ENCODE data around the gene NBL1. TPM values are rescaled to one million over a fixed set of nuclear protein-coding genes. Genes with fewer than 3 reads are reported as not detected.
A peak's percentile ranks its signal among the peaks of the same experiment; 100 is the strongest.

NBL1 gene
- total RNA-seq, 1 donor from 2014 or later: 7.8 TPM

GRCh38 chr1:19694298-19694697 is 50.2 kb downstream of the NBL1 start:
- no peaks in the 10 kb centered on the region for H3K27me3 Mint-ChIP-seq (ENCODE audit: low read depth)
- no peak for DNase-seq (ENCODE audit: low read depth, low spot score)
- TF ChIP-seq CTCF (conservative IDR thresholded peaks at IDR 0.05): no peak
- no peaks in the 10 kb centered on the region for H3K4me1 Mint-ChIP-seq
- H3K4me3 Mint-ChIP-seq: no peak overlapping the region
- H3K9me3 Mint-ChIP-seq: no peaks in the 10 kb centered on the region
- no peak overlapping the region for H3K27ac Mint-ChIP-seq (ENCODE audit: unreplicated experiment)
- no peaks in the 10 kb centered on the region for H3K36me3 Mint-ChIP-seq (ENCODE audit: low read depth)

GRCh38 chr1:19695772-19696171 is 51.7 kb downstream of the NBL1 start:
- H3K4me1 Mint-ChIP-seq: no peaks in the 10 kb centered on the region
- no peak overlapping the region for H3K4me3 Mint-ChIP-seq
- no peaks in the 10 kb centered on the region for H3K27me3 Mint-ChIP-seq (ENCODE audit: low read depth)
- H3K36me3 Mint-ChIP-seq (ENCODE audit: low read depth): no peaks in the 10 kb centered on the region
- H3K9me3 Mint-ChIP-seq: no peaks in the 10 kb centered on the region
- no peak for TF ChIP-seq CTCF (conservative IDR thresholded peaks at IDR 0.05)
- no peak for DNase-seq (ENCODE audit: low read depth, low spot score)
- no peak overlapping the region for H3K27ac Mint-ChIP-seq (ENCODE audit: unreplicated experiment)

- Mint-ChIP-seq H3K27me3 (ENCODE audit: low read depth) (no peaks in the 10 kb centered on the region), H3K4me3 (no peak overlapping the region), H3K9me3 (no peaks in the 10 kb centered on the region), H3K27ac (ENCODE audit: unreplicated experiment) (no peak overlapping the region), H3K4me1 (no peaks in the 10 kb centered on the region), H3K36me3 (ENCODE audit: low read depth) (no peaks in the 10 kb centered on the region)
- TF ChIP-seq CTCF (conservative IDR thresholded peaks at IDR 0.05): no peak
- no peak for DNase-seq (ENCODE audit: low read depth, low spot score)
Measured at GRCh38 chr1:19696820-19697219, 52.7 kb downstream of the NBL1 start.

GRCh38 chr1:19698181-19698580 is 54.1 kb downstream of the NBL1 start:
- H3K9me3 Mint-ChIP-seq: no peaks in the 10 kb centered on the region
- no peak for TF ChIP-seq CTCF (conservative IDR thresholded peaks at IDR 0.05)
- no peaks in the 10 kb centered on the region for H3K27me3 Mint-ChIP-seq (ENCODE audit: low read depth)
- H3K36me3 Mint-ChIP-seq (ENCODE audit: low read depth): no peaks in the 10 kb centered on the region
- H3K27ac Mint-ChIP-seq (ENCODE audit: unreplicated experiment): no peak overlapping the region
- no peak overlapping the region for H3K4me3 Mint-ChIP-seq
- H3K4me1 Mint-ChIP-seq: no peaks in the 10 kb centered on the region
- no peak for DNase-seq (ENCODE audit: low read depth, low spot score)

- no peak overlapping the region for H3K4me3 Mint-ChIP-seq
- no peak for TF ChIP-seq CTCF (conservative IDR thresholded peaks at IDR 0.05)
- peaks cover 12% of the 10 kb centered on the region for H3K4me1 Mint-ChIP-seq
- no peaks in the 10 kb centered on the region for H3K36me3 Mint-ChIP-seq (ENCODE audit: low read depth)
- no peaks in the 10 kb centered on the region for H3K9me3 Mint-ChIP-seq
- peaks cover 3% of the 10 kb centered on the region for H3K27me3 Mint-ChIP-seq (ENCODE audit: low read depth)
- peak overlapping the region; percentile 87 for H3K27ac Mint-ChIP-seq (ENCODE audit: unreplicated experiment)
- DNase-seq (ENCODE audit: low read depth, low spot score): no peak
Measured at GRCh38 chr1:19700079-19700777, 56.1 kb downstream of the NBL1 start.
